Activated naive CD8-positive, alpha-beta T cell treated with anti-CD3 and anti-CD28 coated beads for 36 hours (primary cell): ENCODE results near the gene IRX5. TPM values are rescaled to one million over a fixed set of nuclear protein-coding genes. Genes with fewer than 3 reads are reported as not detected.

Experiments used
- DNase-seq: peaks from one replicate; pipeline ENCODE4 v3.0.0; 2021
- H3K27ac Mint-ChIP-seq: one replicate; pipeline ENCODE4 v1.8.0; 2022; ENCODE audit warnings: mild to moderate bottlenecking, moderate library complexity, mixed read lengths
- H3K27me3 Mint-ChIP-seq: one replicate; pipeline ENCODE4 v1.8.0; 2022; ENCODE audit warnings: mild to moderate bottlenecking, mixed read lengths
- H3K36me3 Mint-ChIP-seq: one replicate; pipeline ENCODE4 v1.8.0; 2021; ENCODE audit warnings: mild to moderate bottlenecking, mixed read lengths
- H3K4me1 Mint-ChIP-seq: one replicate; pipeline ENCODE4 v1.8.0; 2021; ENCODE audit warnings: mixed read lengths
- H3K4me3 Mint-ChIP-seq: one replicate; pipeline ENCODE4 v1.8.0; 2022; ENCODE audit warnings: mild to moderate bottlenecking, moderate library complexity, mixed read lengths
- H3K9me3 Mint-ChIP-seq: one replicate; pipeline ENCODE4 v1.8.0; 2022; ENCODE audit warnings: mixed read lengths
- total RNA-seq, 2 experiments: library from RNA; stranded (reverse); gene quantifications; one replicate each; pipeline ENCODE4 v1.2.3, GENCODE V29; 2021

Gene IRX5
- total RNA-seq, 2 experiments from 2014 or later, result not detected

DNA sequence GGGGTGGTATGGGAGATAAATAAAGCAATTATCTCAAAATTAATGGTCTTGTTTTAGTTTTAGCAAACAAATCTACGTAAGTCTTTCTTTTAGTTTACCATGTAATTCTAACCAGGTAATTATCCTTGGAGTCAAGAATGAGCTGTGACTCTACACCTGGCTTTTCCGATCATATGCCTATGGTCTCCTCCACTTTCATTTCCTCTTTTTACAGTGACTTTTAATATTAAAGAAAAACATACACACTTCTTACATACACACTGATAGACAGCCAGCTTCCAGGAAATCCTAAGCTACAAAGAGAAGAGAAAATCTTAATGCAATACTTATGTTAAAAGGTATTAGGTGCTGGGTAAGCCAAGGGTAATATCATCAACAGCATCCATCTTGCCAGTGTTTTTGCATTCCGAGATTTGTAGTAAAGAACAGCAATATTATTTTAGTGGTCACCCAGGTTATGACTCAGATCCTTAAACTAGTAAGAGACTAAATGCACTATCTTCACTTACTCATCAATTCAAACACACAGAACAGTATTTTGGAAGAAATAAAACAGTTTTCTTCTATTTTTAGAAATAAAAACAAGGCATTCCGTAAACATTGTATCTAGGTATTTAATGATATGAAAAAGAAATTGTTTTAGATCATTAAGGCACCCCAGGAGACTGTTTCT is 4.4 kb upstream of the IRX5 start:
- peaks cover 11% of the 10 kb centered on the region for H3K36me3 Mint-ChIP-seq
- H3K27me3 Mint-ChIP-seq, result peaks cover 75% of the 10 kb centered on the region
- no peak for DNase-seq
- no peak overlapping the region for H3K4me3 Mint-ChIP-seq
- no peak overlapping the region for H3K27ac Mint-ChIP-seq
- H3K4me1 Mint-ChIP-seq, result peaks cover 22% of the 10 kb centered on the region
- H3K9me3 Mint-ChIP-seq, result peaks cover 7% of the 10 kb centered on the region

DNA sequence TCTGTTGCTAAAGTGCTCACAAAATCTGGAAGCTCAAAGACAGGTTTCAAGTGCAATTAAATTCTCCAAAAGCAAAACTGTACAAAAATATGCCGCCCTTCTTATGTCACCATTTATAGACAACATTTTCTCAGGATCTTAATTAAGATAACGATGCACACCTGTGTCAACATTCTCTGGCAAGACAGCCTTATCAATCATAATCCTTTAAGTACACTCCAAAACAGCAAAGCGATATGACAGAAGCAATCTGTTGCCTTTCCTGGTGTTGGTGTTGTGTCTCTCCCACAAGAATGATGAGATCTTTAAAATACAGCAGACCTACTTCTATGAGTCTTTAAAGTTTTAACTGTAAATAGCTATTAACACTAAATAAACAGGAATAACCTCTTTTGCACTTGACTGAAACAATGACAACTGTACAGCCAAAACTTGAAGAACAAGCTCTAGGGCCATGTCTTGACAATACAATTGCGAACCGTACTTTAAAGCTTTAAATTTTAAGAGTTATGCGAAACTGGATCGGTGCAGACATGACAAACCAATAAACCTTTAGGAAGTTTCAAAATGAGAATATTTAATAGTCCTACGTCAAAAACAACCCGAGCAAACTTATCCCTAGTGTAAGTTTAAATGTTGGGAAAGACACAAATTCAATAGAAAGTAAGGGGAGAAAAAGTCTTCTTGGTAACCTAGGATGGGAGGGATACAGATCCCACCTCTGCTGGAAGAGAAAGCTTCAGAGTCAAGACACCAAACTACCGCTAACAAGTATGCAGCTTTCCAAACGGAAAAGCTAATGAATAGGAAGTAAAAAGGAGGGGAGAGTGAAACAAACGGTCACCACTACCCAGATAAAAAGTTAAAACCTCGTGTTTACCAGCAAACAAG is 3.3 kb upstream of the IRX5 start:
- no peak overlapping the region for H3K27ac Mint-ChIP-seq
- no peak for DNase-seq
- H3K9me3 Mint-ChIP-seq, result peaks cover 7% of the 10 kb centered on the region
- H3K4me1 Mint-ChIP-seq, result peaks cover 24% of the 10 kb centered on the region
- H3K4me3 Mint-ChIP-seq, result peak overlapping the region; percentile 80
- H3K27me3 Mint-ChIP-seq, result peaks cover 78% of the 10 kb centered on the region
- H3K36me3 Mint-ChIP-seq, result peaks cover 11% of the 10 kb centered on the region

DNA sequence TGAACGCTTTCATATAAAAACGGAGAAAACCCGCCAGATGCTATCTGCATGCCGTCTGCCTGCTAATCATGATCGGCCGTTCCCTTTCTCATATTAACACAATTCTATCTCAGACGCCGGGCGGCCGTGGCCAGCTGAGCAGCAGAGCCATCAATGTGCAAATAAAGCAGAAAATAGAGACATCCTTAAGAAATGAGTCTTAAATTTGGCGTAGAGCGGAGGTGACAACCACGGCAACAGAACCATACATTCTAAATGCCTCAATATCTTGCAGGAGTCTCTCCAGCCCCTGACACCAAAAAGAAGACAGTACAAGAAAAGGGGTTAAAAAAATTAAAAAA is 2.7 kb upstream of the IRX5 start:
- H3K27me3 Mint-ChIP-seq, result peaks cover 80% of the 10 kb centered on the region
- H3K9me3 Mint-ChIP-seq, result peaks cover 10% of the 10 kb centered on the region
- DNase-seq, result no peak
- H3K4me3 Mint-ChIP-seq, result peak overlapping the region; percentile 80
- H3K27ac Mint-ChIP-seq, result peak overlapping the region; percentile 56
- peaks cover 14% of the 10 kb centered on the region for H3K36me3 Mint-ChIP-seq
- H3K4me1 Mint-ChIP-seq, result peaks cover 27% of the 10 kb centered on the region

DNA sequence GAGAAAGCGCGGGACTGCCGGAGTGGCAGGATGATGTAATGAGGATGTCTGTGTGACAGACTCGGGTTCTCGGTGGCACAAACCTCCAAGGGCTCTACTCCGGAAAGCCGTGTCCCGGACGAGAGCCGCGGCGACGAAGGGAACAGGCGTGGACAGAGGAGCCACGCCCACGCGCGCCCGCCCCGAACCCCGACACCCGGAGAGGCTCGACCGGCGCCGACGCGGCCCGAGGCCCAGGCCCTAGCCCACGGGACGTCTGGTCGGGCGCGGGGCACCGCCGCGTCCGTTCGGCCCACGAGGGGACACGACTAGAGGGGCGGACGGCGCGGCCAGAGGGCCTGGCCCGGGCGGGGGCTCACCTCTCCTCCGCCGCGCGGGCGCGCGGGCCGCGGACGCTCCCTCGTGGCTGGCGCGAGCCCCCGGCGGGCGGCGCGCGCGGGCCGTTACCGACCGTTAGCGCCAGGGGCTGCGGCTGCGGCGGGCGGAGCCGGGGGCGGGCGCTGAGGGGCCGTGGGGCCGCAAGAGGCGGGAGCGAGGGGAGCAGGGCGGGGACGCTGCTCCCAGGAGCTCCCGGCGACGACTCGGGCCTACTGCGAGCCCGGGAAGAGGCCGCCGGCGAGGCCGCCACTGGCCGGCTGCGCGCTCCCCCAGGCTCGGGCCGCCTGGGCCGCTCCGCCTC is 2.1 kb upstream of the IRX5 start:
- peaks cover 10% of the 10 kb centered on the region for H3K9me3 Mint-ChIP-seq
- H3K27me3 Mint-ChIP-seq, result peaks cover 78% of the 10 kb centered on the region
- DNase-seq, result peak; percentile 45
- peaks cover 27% of the 10 kb centered on the region for H3K4me1 Mint-ChIP-seq
- H3K4me3 Mint-ChIP-seq, result peak overlapping the region; percentile 83
- peaks cover 14% of the 10 kb centered on the region for H3K36me3 Mint-ChIP-seq
- H3K27ac Mint-ChIP-seq, result no peak overlapping the region

DNA sequence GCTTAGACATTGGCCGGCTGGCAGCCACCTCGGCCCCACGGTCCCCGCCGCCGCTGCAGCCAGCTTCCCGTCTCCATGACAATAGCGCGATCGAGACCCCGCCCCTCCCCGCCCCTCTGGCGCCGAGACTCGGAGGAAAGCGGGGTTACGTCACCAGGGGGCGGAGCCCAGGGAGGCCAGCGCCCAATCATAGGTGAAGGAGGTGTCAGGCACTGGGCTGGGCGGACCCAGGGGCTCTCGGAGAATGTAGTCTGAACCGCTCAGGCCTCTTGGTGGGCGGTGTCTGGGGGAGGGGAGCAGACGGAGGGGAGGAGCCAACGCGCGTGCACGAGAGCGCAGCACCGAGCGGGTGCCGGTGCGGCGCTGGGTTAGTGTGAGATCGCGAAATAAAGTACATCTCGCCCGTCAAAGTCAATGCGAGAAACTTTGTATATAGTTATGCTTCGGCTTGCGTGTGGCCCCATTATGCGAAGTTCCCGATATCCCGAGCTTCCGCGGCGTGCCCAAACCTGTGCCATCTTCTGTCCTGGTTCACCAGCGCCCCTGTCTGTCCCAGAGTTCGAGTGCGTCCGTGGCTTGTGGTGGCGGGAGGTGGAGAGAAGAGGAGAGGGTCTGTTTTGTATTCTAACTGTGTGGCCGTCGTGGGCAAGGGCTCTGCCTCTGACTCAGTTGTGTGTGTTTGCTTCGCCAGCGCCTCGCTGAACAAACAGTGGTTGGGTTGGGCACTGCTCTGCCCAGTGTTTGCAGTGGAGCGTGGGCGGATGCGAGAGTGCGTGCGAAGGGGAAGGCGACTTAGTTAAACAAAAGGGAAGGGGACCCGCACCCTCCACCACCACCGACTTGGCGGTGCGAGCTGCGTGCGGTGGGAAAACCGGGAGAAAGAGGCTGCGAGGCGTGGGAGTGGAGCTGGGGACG is 1.3 kb upstream of the IRX5 start:
- Mint-ChIP-seq H3K27me3 (peaks cover 81% of the 10 kb centered on the region), H3K9me3 (peaks cover 12% of the 10 kb centered on the region), H3K27ac (peak overlapping the region; percentile 55), H3K36me3 (peaks cover 14% of the 10 kb centered on the region), H3K4me1 (peaks cover 28% of the 10 kb centered on the region), H3K4me3 (peak overlapping the region; percentile 83)
- DNase-seq, result peak; percentile 94

DNA sequence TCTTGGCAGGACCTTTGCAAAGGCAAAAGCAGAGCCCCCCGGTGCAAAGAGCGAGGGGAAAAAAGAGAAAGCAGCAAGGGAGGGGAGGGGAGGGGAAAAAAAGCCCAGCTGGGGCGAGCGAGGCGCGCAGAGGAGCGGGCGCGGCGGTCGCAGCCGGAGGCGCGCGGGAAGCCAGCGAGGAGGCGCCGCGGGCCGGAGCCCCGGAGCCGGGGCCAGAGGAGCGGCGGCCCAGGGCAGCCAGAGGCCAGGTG is 129 bp downstream of the IRX5 start:
- Mint-ChIP-seq H3K9me3 (peaks cover 12% of the 10 kb centered on the region), H3K27ac (no peak overlapping the region), H3K4me1 (peaks cover 29% of the 10 kb centered on the region), H3K27me3 (peaks cover 88% of the 10 kb centered on the region), H3K4me3 (peak overlapping the region; percentile 83), H3K36me3 (peaks cover 14% of the 10 kb centered on the region)
- no peak for DNase-seq

DNA sequence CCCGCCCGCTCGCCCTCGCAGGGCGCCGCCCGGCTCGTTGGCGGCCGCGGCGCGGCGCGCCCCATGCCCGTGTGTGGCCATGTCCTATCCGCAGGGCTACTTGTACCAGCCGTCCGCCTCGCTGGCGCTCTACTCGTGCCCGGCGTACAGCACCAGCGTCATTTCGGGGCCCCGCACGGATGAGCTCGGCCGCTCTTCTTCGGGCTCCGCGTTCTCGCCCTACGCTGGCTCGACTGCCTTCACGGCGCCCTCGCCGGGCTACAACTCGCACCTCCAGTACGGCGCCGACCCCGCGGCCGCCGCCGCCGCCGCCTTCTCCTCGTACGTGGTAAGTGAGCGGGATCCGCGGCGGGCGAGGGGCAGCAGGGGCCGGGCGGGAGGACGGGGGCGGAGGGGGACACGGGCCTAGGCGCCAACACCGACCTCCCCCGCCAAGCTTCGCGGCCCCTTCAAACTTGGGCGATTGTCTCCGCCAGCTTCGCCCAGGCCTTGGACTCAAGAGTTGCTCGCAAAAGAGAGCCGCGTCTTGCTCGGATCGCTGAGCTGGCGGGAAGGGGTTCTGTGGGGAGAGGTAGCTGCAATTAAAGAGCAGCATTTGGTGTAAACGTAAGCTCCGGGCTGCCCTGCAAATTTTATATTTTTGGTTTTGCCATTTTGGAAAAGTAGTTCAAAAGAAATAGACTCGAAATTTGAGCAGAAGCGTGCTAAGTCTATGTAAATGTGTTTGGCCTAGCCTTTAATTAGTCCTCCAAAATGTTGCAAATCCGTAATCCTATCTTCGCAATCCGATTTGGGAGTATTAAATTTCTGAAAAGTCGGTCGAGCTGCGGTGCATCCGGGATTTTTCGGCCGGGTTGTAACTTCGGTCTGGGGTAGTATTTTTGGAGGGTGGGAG is 702 bp downstream of the IRX5 start:
- H3K36me3 Mint-ChIP-seq, result peaks cover 14% of the 10 kb centered on the region
- DNase-seq, result no peak
- H3K4me1 Mint-ChIP-seq, result peaks cover 30% of the 10 kb centered on the region
- H3K27ac Mint-ChIP-seq, result no peak overlapping the region
- peaks cover 88% of the 10 kb centered on the region for H3K27me3 Mint-ChIP-seq
- H3K4me3 Mint-ChIP-seq, result peak overlapping the region; percentile 20
- peaks cover 12% of the 10 kb centered on the region for H3K9me3 Mint-ChIP-seq

DNA sequence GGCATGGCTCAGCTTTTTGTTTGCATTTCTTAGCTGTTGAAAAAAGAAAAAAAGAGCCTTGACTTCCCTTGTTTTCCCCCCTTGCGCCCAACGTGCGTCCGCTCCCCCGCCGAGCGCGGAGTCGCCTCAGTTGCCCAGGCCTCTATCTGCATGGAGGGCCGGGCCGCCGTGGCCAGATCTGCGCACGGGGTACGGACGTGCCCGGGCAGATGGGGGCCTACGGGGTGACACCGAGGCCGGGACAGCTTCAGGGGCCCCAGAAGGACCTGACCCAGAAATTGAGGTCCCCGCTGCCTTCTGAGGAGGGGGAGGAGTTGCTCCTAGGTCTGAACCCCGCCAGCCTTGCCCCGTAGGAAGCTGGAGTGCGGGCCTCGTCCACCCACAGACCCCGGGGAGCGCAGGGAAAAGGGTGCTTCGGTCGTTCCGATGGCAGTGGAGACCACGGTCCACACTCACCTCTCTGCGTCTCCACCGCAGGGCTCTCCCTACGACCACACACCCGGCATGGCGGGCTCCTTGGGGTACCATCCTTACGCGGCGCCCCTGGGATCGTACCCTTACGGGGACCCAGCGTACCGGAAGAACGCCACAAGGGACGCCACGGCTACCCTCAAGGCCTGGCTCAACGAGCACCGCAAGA is 1.5 kb downstream of the IRX5 start:
- Mint-ChIP-seq H3K27me3 (peaks cover 88% of the 10 kb centered on the region), H3K36me3 (peaks cover 13% of the 10 kb centered on the region), H3K4me3 (peak overlapping the region; percentile 59), H3K27ac (no peak overlapping the region), H3K4me1 (peaks cover 31% of the 10 kb centered on the region), H3K9me3 (peaks cover 9% of the 10 kb centered on the region)
- DNase-seq, result no peak

DNA sequence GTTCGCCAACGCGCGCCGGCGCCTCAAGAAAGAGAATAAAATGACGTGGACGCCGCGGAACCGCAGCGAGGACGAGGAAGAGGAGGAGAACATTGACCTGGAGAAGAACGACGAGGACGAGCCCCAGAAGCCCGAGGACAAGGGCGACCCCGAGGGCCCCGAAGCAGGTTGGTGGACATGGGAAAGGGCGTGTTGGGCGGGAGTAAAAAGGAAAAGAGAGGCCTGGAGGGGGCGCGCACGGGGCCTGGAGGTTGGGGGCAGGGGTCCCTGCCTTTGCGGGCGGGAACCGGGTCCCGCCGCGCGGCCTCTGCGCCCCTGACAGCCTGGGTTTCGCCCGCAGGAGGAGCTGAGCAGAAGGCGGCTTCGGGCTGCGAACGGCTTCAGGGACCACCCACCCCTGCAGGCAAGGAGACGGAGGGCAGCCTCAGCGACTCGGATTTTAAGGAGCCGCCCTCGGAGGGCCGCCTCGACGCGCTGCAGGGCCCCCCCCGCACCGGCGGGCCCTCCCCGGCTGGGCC is 2.1 kb downstream of the IRX5 start:
- Mint-ChIP-seq H3K9me3 (peaks cover 6% of the 10 kb centered on the region), H3K27me3 (peaks cover 88% of the 10 kb centered on the region), H3K36me3 (peaks cover 8% of the 10 kb centered on the region), H3K4me3 (peak overlapping the region; percentile 59), H3K4me1 (peaks cover 28% of the 10 kb centered on the region), H3K27ac (no peak overlapping the region)
- DNase-seq, result no peak

DNA sequence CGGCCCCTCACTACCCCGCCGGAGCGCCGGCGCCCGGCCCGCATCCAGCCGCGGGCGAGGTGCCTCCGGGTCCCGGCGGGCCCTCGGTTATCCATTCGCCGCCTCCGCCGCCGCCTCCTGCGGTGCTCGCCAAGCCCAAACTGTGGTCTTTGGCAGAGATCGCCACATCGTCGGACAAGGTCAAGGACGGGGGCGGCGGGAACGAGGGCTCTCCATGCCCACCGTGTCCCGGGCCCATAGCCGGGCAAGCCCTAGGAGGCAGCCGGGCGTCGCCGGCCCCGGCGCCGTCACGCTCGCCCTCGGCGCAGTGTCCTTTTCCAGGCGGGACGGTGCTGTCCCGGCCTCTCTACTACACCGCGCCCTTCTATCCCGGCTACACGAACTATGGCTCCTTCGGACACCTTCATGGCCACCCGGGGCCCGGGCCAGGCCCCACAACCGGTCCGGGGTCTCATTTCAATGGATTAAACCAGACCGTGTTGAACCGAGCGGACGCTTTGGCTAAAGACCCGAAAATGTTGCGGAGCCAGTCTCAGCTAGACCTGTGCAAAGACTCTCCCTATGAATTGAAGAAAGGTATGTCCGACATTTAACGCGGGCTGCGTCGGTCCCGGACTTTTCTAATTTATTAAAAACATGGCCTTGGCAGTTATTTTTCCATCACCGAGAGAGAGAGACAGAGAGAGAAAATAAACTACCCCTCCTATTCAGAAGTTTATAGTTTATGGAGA is 2.8 kb downstream of the IRX5 start:
- no peak for DNase-seq
- Mint-ChIP-seq H3K27ac (no peak overlapping the region), H3K4me1 (peaks cover 24% of the 10 kb centered on the region), H3K36me3 (peaks cover 5% of the 10 kb centered on the region), H3K9me3 (peaks cover 6% of the 10 kb centered on the region), H3K4me3 (no peak overlapping the region), H3K27me3 (peaks cover 88% of the 10 kb centered on the region)

DNA sequence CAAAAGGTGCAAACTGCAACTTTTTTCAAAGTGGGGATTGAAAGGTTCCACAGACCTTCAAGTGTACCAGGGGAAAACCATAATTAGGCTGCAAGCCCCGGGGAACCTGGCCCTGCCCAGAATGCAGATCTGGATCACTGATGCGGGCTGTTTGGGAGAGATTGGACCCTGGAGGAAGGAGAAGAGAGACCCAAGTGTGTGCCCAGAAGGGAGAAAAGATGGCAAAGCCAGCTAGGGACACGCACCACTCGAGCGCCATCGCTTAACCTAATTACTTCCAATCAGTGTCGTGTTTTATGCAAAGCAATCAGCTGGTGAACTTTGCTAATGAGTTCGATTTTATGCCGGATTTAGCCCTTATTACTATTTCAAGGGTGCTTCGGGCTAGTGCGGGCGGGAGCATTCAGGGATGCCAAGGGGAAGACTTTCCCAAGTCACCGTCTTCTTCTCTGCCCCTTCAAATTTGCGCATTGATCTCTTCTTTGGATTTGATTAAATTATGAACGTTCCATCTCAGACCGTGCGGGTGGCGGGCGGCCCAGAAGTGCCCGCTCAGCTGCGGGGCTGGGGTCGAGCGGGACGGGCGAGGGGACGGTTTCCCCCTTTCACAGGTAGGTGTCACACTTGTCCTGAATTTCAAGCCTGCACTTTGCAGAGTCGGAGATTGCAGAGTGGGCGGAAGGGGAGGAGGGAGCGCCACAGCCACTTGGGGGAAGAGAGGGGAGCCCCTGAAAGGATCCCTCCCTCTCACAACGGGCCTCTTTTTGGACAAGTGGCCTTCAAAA is 4.0 kb downstream of the IRX5 start:
- no peak overlapping the region for H3K4me3 Mint-ChIP-seq
- DNase-seq, result no peak
- H3K27me3 Mint-ChIP-seq, result peaks cover 92% of the 10 kb centered on the region
- peaks cover 5% of the 10 kb centered on the region for H3K9me3 Mint-ChIP-seq
- H3K27ac Mint-ChIP-seq, result no peak overlapping the region
- peaks cover 5% of the 10 kb centered on the region for H3K36me3 Mint-ChIP-seq
- peaks cover 22% of the 10 kb centered on the region for H3K4me1 Mint-ChIP-seq

DNA sequence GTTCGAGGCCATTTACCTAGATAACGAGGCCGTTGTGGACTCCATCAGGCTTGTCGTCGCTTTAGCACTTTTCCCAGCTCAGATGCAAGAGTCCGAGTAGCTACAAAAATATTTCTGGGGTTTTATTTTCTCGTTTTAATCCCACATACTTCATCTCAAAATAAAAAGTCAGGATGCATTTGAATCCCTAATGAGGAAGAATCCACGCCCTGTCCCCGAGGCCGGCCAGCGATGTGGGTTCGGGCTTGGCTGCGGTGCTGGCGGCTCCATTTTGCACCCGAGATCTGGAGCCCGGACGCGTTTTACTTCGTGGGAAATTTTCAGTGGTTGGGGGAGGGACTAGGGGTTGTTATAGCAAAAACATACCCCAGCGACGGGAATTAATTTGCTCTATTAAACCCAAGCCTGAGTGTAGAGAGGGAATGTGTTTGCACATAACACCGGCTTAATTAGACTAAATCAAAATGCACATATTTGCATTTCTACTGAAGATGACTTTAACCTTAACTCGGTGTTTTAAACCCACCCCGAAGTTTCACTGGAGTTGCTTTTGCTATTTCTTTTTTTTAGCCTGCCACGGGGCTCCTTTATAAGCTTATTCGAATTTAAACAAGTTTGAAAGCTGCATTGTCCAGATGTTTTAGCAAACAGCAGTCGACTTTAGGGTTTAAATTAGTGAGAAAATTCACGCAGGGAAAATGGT is 4.8 kb downstream of the IRX5 start:
- Mint-ChIP-seq H3K36me3 (peaks cover 6% of the 10 kb centered on the region), H3K27ac (no peak overlapping the region), H3K4me3 (no peak overlapping the region), H3K27me3 (peaks cover 92% of the 10 kb centered on the region), H3K4me1 (peaks cover 17% of the 10 kb centered on the region), H3K9me3 (peaks cover 5% of the 10 kb centered on the region)
- DNase-seq, result no peak
